Right atrium auricular region (tissue), 2 donors: Measurements from ENCODE around the gene DEXI. TPM values are rescaled to one million over a fixed set of nuclear protein-coding genes. Genes with fewer than 3 reads are reported as not detected.
A peak's percentile ranks its signal among the peaks of the same experiment; 100 is the strongest.

ENCODE experiments used
- DNase-seq: peaks from one replicate; pipeline ENCODE4 v3.0.0-alpha.2; 2019; ENCODE audit warnings: low spot score
- H3K27ac ChIP-seq, 2 donors: fragments of 200-600 bp; sonication (generic); 1 replicate in 1 of 2; 2 replicates in 1 of 2; pipeline ENCODE4 v1.5.1; 2016 to 2019
- H3K27me3 ChIP-seq, 2 donors: fragments of 200-600 bp; sonication (generic); one replicate each; pipeline versions ENCODE4 v1.5.1 to v1.6.0; 2017 to 2019
- H3K36me3 ChIP-seq: fragments of 200-600 bp; sonication (generic); one replicate; pipeline ENCODE4 v1.5.1; 2016
- H3K4me1 ChIP-seq, 2 donors: fragments of 200-600 bp; sonication (generic); one replicate each; pipeline versions ENCODE4 v1.5.1 to v1.6.0; 2017 to 2019
- H3K4me3 ChIP-seq, 2 donors: fragments of 200-600 bp; sonication (generic); 1 replicate in 1 of 2; 2 replicates in 1 of 2; pipeline ENCODE4 v1.5.1; 2017 to 2019; ENCODE audit warnings: mild to moderate bottlenecking in 1 of 2, moderate library complexity in 1 of 2
- H3K9me3 ChIP-seq, 2 donors: fragments of 200-600 bp; sonication (generic); one replicate each; pipeline ENCODE4 v1.5.1; 2019
- CTCF ChIP-seq, 2 donors: fragments of 200-600 bp; sonication (generic); IDR thresholded peaks; one replicate each; pipeline ENCODE4 v1.5.1; 2019; ENCODE audit warnings: antibody characterized with exemption in 2 of 2
- total RNA-seq, 2 donors: library from RNA; depleted of rRNA; stranded (reverse); fragments of >200 nt; gene quantifications; one replicate each; pipeline ENCODE4 v1.1.0, GENCODE V29; 2016

The DEXI gene
- total RNA-seq, 2 donors from 2014 or later, result 129 to 164 TPM

DNA sequence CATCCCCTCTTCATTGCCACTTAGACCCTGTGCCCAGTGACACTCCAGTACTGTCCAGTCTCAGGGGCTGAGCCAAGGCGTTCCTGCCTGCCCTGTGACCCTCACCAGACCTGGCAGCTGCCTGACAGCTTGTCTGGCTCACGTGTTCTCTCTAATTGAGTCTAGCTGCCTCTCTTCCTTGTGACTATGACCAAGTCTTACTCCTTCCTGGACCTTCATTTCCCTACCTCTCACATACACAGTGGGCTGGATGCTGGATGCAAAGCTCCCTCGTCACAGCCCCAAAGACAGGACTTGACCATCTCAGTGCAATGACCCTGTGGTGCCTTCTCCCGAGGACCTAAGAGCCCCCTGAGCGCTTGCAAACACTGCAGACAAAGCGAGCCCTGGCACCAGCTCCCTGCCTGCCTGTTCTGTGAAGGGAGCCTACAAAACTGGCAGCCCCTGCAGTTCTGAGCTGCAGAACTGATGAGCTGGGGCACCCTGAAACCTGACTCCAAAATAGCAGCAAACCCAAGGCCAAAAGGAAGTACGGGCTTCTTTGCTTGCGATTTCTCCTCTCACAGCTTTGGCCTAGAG lies 1.7 kb downstream of the DEXI start:
- H3K9me3 ChIP-seq, result no peaks in the 10 kb centered on the region
- peaks cover 0 to 84% of the 10 kb centered on the region in 2 donors for H3K4me1 ChIP-seq
- no peaks in the 10 kb centered on the region for H3K27me3 ChIP-seq
- peak overlapping the region; percentile 87 to 96 for H3K4me3 ChIP-seq
- TF ChIP-seq CTCF (IDR thresholded peaks at IDR 0.05), result no peak
- DNase-seq, result no peak
- H3K27ac ChIP-seq, result peak overlapping the region; percentile 94 to 95
- no peaks in the 10 kb centered on the region for H3K36me3 ChIP-seq

- peaks cover 0 to 84% of the 10 kb centered on the region in 2 donors for H3K4me1 ChIP-seq
- no peaks in the 10 kb centered on the region for H3K27me3 ChIP-seq
- H3K4me3 ChIP-seq, result peak overlapping the region; percentile 87 to 96
- DNase-seq, result no peak
- H3K36me3 ChIP-seq, result no peaks in the 10 kb centered on the region
- H3K9me3 ChIP-seq, result no peaks in the 10 kb centered on the region
- peak overlapping the region; percentile 94 to 95 for H3K27ac ChIP-seq
- TF ChIP-seq CTCF (IDR thresholded peaks at IDR 0.05), result no peak
Observed at GRCh38 chr16:10939649-10940234, 2.5 kb downstream of the DEXI start.

GRCh38 chr16:10938796-10939648 lies 3.2 kb downstream of the DEXI start:
- Histone ChIP-seq H3K27me3 (no peaks in the 10 kb centered on the region), H3K36me3 (no peaks in the 10 kb centered on the region), H3K4me1 (peaks cover 0 to 89% of the 10 kb centered on the region in 2 donors), H3K4me3 (peak overlapping the region in 1 of 2 donors; percentile 87), H3K9me3 (no peaks in the 10 kb centered on the region), H3K27ac (peak overlapping the region; percentile 94 to 95)
- TF ChIP-seq CTCF (IDR thresholded peaks at IDR 0.05), result no peak
- DNase-seq, result no peak

- H3K4me1 ChIP-seq, result peaks cover 0 to 89% of the 10 kb centered on the region in 2 donors
- no peak for TF ChIP-seq CTCF (IDR thresholded peaks at IDR 0.05)
- DNase-seq, result no peak
- peak overlapping the region; percentile 94 to 95 for H3K27ac ChIP-seq
- H3K4me3 ChIP-seq, result peak overlapping the region in 1 of 2 donors; percentile 24
- H3K9me3 ChIP-seq, result no peaks in the 10 kb centered on the region
- no peaks in the 10 kb centered on the region for H3K27me3 ChIP-seq
- H3K36me3 ChIP-seq, result peaks cover 5% of the 10 kb centered on the region
Observed at GRCh38 chr16:10938321-10938720, 3.9 kb downstream of the DEXI start.

GRCh38 chr16:10937068-10937859 lies 5.0 kb downstream of the DEXI start:
- Histone ChIP-seq H3K36me3 (peaks cover 7% of the 10 kb centered on the region), H3K27ac (peak overlapping the region; percentile 94 to 95), H3K4me1 (peaks cover 0 to 83% of the 10 kb centered on the region in 2 donors), H3K9me3 (no peaks in the 10 kb centered on the region), H3K4me3 (peak overlapping the region; percentile 9 to 24), H3K27me3 (no peaks in the 10 kb centered on the region)
- no peak for TF ChIP-seq CTCF (IDR thresholded peaks at IDR 0.05)
- DNase-seq, result no peak
